NT2/D1 (cell line): ENCODE measurements around the gene PIK3R1.

Source experiments
- YY1 ChIP-seq: IDR thresholded peaks from 2 replicates; pipeline ENCODE4 v1.6.1; 2011; ENCODE audit not compliant: insufficient read length, insufficient read depth
- ZNF274 ChIP-seq: IDR thresholded peaks from 2 replicates; pipeline ENCODE4 v1.6.1; 2011; ENCODE audit warnings: mild to moderate bottlenecking, low read depth, low read length

- TF ChIP-seq YY1 (no peak), ZNF274 (no peak)
Observed at GRCh38 chr5:68350176-68350575, 134.6 kb downstream of the PIK3R1 start.
